ENCODE measurements around the gene PPP1R3E. TPM values are rescaled to one million over a fixed set of nuclear protein-coding genes. Genes with fewer than 3 reads are reported as not detected.

Gene PPP1R3E
- total and polyA plus RNA-seq, 2 of the 13 experiments (the other 11 are each of a cell fraction or from before 2014, with no cell fraction given): 16.5 to 26.5 TPM

DNA sequence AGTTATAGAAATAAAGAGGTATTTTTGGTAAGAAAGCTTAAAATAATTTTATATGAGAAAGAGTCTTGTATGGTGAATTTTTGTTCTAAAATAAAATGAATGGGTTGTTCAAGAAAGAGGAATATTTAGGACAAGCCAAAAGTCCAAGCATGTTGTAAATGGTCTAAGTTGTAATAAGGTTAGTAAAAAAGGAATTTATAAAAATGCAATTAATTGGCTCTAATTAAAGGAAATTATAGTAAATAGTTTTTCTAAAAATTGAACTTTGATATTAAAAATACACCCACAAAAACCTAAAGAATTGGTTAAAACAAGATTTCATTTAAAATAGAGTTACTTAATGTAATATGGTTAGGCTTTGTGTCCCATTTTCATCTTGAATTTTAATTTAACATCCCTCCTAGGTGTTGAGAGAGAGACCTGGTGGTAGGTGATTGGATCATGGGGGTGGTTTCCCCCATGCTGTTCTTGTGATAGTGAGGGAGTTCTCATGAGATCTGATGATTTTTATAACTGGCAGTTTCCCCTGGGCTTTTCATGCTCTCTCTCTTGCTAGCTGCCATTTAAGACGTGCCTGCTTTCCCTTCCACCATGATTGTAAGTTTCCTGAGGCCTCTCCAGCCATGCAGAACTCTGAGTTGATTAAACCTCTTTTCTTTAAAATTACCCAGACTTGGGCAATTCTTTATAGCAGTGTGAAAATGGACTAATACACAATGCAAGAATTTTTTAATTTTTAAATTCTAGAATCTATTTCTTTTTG lies 37.0 kb upstream of the PPP1R3E start:
- ChIA-PET POLR2A (no interaction called here), CTCF (ENCODE audit: low intra/inter-chr PET ratio, low total read pairs) (no interaction called here)
- intact Hi-C loops (cut with micrococcal nuclease; ENCODE audit: unreplicated experiment): no loop called here
- FAIRE-seq (no peak), ATAC-seq (no peak), DNase-seq (ENCODE audit: low spot score) (no peak)
- Histone ChIP-seq H3K9ac (ENCODE audit: insufficient read depth, low read depth, low read length) (no peak overlapping the region), H3K27me3 (ENCODE audit: control insufficient read depth in 1 of 2, insufficient read depth in 2 of 2, low read length in 2 of 2) (peaks cover 0 to 19% of the 10 kb centered on the region in 2 experiments; a peak in 1 of 5 replicates), H4K20me1 (ENCODE audit: insufficient read depth, low read length) (no peaks in the 10 kb centered on the region), H3K27ac (ENCODE audit: extremely low read length, insufficient read depth, low read length) (no peak overlapping the region), H3K4me2 (ENCODE audit: low read depth, low read length) (no peak overlapping the region), H2AFZ (ENCODE audit: low read length) (no peak overlapping the region), H3K36me3 (replicated peaks in 1 of 2; ENCODE audit: control insufficient read depth in 1 of 2, insufficient read depth in 2 of 2, low read length in 2 of 2) (no peaks in the 10 kb centered on the region), H3K9me3 (ENCODE audit: low read length) (peaks cover 22% of the 10 kb centered on the region), H3K4me3 (replicated peaks in 1 of 3; ENCODE audit: insufficient read depth in 1 of 3, low read depth in 2 of 3, low read length in 3 of 3) (no peak overlapping the region), H3K79me2 (ENCODE audit: insufficient read depth, low read length) (no peaks in the 10 kb centered on the region), H3K4me1 (ENCODE audit: insufficient read depth, low read length) (no peaks in the 10 kb centered on the region)
- no TSS peak for BruUV-seq (replicated peaks)
- TF ChIP-seq ZNF430 (CRISPR knock-in tag; IDR thresholded peaks at IDR 0.05) (peak; percentile 75; the same call in 1 of the 2 replicates), ZFP36 (IDR thresholded peaks at IDR 0.05; ENCODE audit: borderline replicate concordance, low read depth, low read length, partially characterized antibody) (peak; percentile 49), HMG20A (CRISPR knock-in tag; IDR thresholded peaks at IDR 0.05; ENCODE audit: borderline replicate concordance) (no peak)
- in situ Hi-C loops (cut with HindIII; ENCODE audit: extremely low pct_ligation_motif_present, low pct_unique_long_range_greater_than_20kb): no loop called here
- WGBS (ENCODE audit: low lambda C conversion rate): 2% methylated on average over 1 of the region's 1 CpG

- peaks cover 0 to 21% of the 10 kb centered on the region in 2 experiments; a peak in 1 of 5 replicates for H3K27me3 ChIP-seq (ENCODE audit: control insufficient read depth in 1 of 2, insufficient read depth in 2 of 2, low read length in 2 of 2)
- H3K9ac ChIP-seq (ENCODE audit: insufficient read depth, low read depth, low read length): no peak overlapping the region
- peaks cover 16% of the 10 kb centered on the region for H3K9me3 ChIP-seq (ENCODE audit: low read length)
- TF ChIP-seq ZNF614 (CRISPR knock-in tag; IDR thresholded peaks at IDR 0.05; ENCODE audit: borderline replicate concordance) (no peak), NR2F2 (IDR thresholded peaks at IDR 0.05; ENCODE audit: borderline replicate concordance, low read depth) (no peak), PREB (CRISPR knock-in tag; IDR thresholded peaks at IDR 0.05) (no peak), HMG20A (CRISPR knock-in tag; IDR thresholded peaks at IDR 0.05; ENCODE audit: borderline replicate concordance) (no peak), TBX3 (IDR thresholded peaks at IDR 0.05; ENCODE audit: borderline replicate concordance) (no peak), ZBTB38 (CRISPR knock-in tag; IDR thresholded peaks at IDR 0.05) (no peak), ZNF124 (CRISPR knock-in tag; IDR thresholded peaks at IDR 0.05) (no peak)
- TF ChIP-seq, protein P1, sequence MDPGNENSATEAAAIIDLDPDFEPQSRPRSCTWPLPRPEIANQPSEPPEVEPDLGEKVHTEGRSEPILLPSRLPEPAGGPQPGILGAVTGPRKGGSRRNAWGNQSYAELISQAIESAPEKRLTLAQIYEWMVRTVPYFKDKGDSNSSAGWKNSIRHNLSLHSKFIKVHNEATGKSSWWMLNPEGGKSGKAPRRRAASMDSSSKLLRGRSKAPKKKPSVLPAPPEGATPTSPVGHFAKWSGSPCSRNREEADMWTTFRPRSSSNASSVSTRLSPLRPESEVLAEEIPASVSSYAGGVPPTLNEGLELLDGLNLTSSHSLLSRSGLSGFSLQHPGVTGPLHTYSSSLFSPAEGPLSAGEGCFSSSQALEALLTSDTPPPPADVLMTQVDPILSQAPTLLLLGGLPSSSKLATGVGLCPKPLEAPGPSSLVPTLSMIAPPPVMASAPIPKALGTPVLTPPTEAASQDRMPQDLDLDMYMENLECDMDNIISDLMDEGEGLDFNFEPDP (CRISPR knock-in tag; conservative IDR thresholded peaks at IDR 0.05): no peak
- no peaks in the 10 kb centered on the region for H3K4me1 ChIP-seq (ENCODE audit: insufficient read depth, low read length)
- POLR2A ChIA-PET: interaction anchor here (1.6 to 2.6 kb wide), 2 partner anchors 9 to 14 kb away, joined by 8 to 16 read pairs; partner anchors contain the start of gene PABPN1
- no peaks in the 10 kb centered on the region for H4K20me1 ChIP-seq (ENCODE audit: insufficient read depth, low read length)
- intact Hi-C loops (cut with micrococcal nuclease; ENCODE audit: unreplicated experiment) (no loop called here), in situ Hi-C loops (cut with HindIII; ENCODE audit: extremely low pct_ligation_motif_present, low pct_unique_long_range_greater_than_20kb) (no loop called here)
- H3K27ac ChIP-seq (ENCODE audit: extremely low read length, insufficient read depth, low read length): no peak overlapping the region
- H3K4me2 ChIP-seq (ENCODE audit: low read depth, low read length): no peak overlapping the region
- CTCF ChIA-PET (ENCODE audit: low intra/inter-chr PET ratio, low total read pairs): no interaction called here
- FAIRE-seq (no peak), DNase-seq (ENCODE audit: low spot score) (no peak), ATAC-seq (no peak)
- H3K36me3 ChIP-seq (replicated peaks in 1 of 2; ENCODE audit: control insufficient read depth in 1 of 2, insufficient read depth in 2 of 2, low read length in 2 of 2): no peaks in the 10 kb centered on the region
- no peak overlapping the region for H2AFZ ChIP-seq (ENCODE audit: low read length)
- H3K79me2 ChIP-seq (ENCODE audit: insufficient read depth, low read length): no peaks in the 10 kb centered on the region
- WGBS (ENCODE audit: low lambda C conversion rate): 41% methylated on average over 5 of the region's 5 CpGs
- no peak overlapping the region for H3K4me3 ChIP-seq (replicated peaks in 1 of 3; ENCODE audit: insufficient read depth in 1 of 3, low read depth in 2 of 3, low read length in 3 of 3)
- no TSS peak for BruUV-seq (replicated peaks)
Measured at GRCh38 chr14:23335623-23336022, 33.0 kb upstream of the PPP1R3E start.
